AG10803 (cell line): ENCODE measurements around the gene ELN.
"Not testable (repeated sequence)": the region's sequence is repeated elsewhere in the genome, so short reads cannot be mapped to it uniquely, and the experiment has no call there.

Experiments
- DNase-seq: peaks from one replicate; pipeline ENCODE4 v3.0.0; 2010; ENCODE audit warnings: low read depth
- H3K4me3 ChIP-seq: 2 replicates; pipeline ENCODE4 v1.5.1; 2011; ENCODE audit warnings: mild to moderate bottlenecking, low read length, control low read depth
- TF ChIP-seq, protein P1 (sequence below): conservative IDR thresholded peaks from 2 replicates; pipeline ENCODE4 v1.5.1; 2011; ENCODE audit warnings: mild to moderate bottlenecking, low read length, control low read depth, inconsistent platforms

ELN gene

DNA sequence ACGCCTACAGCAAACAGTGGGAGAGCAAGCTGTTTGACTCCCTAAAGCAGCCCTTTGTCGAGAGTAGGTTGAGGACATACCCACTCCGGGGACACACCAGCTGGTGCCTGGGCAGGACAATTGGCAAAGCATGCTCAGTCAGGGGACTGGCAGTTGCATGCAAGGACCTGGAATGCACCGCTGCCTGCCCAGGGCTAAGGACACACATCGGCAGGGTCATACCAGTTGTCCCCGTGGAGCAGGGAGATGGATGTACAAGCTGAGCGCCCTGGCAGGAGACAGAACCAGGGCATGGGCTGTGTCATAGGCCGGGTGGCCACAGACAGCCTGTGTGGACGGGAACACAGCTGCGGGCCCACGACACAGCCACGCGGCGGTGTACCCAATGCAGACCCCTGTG lies 18.3 kb upstream of the ELN start:
- no peak for DNase-seq
- H3K4me3 ChIP-seq, result no peak overlapping the region
- TF ChIP-seq, protein P1, sequence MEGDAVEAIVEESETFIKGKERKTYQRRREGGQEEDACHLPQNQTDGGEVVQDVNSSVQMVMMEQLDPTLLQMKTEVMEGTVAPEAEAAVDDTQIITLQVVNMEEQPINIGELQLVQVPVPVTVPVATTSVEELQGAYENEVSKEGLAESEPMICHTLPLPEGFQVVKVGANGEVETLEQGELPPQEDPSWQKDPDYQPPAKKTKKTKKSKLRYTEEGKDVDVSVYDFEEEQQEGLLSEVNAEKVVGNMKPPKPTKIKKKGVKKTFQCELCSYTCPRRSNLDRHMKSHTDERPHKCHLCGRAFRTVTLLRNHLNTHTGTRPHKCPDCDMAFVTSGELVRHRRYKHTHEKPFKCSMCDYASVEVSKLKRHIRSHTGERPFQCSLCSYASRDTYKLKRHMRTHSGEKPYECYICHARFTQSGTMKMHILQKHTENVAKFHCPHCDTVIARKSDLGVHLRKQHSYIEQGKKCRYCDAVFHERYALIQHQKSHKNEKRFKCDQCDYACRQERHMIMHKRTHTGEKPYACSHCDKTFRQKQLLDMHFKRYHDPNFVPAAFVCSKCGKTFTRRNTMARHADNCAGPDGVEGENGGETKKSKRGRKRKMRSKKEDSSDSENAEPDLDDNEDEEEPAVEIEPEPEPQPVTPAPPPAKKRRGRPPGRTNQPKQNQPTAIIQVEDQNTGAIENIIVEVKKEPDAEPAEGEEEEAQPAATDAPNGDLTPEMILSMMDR, result no peak

DNA sequence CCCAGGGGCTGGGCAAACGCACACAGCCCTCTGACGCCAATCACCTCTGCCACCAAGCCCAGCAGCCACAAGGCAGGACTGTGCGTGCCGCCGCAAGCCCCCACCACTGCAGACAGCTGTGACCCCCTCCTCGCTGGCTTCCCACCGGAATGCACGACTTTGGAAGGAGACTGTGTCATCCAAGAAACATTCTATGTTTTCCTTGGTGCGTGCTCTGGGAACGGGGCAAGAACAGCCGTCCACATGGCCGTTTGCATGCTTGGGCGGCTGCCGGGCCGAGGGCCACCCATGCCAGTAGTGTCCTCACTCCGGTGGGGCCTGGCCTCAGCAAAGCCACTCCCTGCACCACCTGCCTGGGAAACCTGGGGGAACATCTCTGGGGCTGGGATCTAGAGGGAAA lies 17.6 kb upstream of the ELN start:
- H3K4me3 ChIP-seq, result no peak overlapping the region
- DNase-seq, result peak; percentile 87
- TF ChIP-seq, protein P1, result no peak

DNA sequence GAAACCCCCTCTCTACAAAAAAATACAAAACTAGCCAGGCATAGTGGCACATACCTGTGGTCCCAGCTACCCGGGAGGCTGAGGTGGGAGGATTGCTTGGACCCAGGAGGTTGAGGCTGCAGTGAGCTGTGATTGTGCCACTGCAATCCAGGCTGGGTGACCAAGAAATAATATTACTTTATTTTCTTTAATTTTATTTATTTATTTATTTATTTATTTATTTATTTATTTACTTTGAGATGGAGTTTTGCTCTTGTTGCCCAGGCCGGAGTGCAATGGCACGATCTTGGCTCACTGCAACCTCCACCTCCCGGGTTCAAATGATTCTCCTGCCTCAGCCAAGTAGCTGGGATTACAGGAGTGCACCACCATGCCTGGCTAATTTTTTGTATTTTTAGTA lies 16.6 kb upstream of the ELN start:
- H3K4me3 ChIP-seq, DNase-seq: not testable (repeated sequence)

DNA sequence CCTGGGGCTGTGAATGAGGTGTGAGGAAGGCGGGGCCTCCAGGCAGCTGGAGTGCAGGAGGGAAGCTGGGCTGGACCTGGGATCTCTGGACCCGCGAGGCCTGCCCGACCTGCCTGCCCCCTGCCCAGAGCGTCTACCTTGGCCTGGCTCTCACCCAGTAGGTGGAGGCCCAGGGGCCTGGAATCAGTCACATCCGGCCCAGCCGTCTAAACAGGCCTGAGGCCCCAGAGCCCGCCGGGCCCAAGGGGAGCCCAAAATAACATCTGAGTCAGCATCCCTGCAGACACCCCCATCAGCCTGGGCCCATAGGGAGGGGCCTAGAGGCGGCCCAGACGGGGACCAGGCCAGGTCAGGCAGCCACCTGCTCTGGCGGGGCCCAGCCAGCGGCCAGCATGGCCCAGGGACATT lies 15.1 kb upstream of the ELN start:
- no peak for DNase-seq
- TF ChIP-seq, protein P1, result no peak

DNA sequence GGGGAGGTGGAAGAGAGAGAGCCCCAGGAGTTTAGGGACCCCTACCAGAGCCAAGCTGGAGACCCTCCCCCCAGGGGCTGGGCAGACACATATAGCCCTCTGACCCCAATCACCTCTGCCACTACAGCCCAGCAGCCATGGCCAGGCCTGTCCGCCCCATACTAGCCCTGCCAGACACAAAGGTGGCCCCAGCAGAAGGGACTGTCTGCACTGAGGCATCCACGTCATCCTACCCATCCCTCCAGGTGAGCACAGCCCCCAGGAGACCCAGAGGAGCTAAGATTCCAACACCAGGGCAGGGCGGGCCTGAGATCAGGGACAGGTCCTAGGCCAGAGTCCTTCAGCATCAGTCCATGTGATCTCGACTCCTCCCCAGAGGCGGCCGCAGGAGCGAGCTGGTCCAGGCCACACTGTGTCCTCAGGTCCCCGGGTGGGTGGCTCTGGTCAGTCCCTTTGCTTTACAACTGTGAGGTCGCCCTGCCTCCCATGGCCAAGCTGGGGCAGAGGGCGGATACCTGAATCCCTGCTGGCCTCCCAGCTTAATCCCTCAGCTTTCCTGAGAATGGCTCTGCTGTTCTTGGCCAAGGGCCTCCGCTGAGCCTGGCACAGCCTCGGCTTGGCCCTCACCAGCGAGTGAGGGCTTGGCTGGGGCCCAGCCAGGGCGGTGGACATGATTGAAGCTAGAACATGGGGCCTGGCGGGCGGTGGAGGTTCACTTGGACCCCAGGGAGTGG lies 14.3 kb upstream of the ELN start:
- DNase-seq, result no peak
- TF ChIP-seq, protein P1, result no peak
- H3K4me3 ChIP-seq, result no peak overlapping the region

More for the DNA sequence above, 15.1 kb upstream of the ELN start:
- H3K4me3 ChIP-seq, result no peak overlapping the region

DNA sequence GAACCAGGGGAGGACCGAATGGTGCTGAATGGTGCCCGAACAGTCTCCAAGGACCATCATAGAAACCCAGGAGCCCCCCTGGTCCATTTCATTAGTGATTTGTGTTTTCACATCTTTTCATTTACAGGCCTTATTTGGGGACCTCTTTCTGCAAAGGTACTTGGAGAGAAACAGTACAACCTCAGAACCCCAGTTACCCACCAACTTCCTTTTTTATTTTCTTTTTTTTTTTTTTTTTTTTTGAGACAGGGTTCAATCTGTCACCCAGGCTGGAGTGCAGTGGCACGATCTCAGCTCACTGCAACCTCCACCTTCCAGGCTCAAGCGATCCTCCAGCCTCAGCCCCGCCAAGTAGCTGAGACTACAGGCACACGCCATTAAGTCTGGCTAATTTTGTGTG lies 13.0 kb upstream of the ELN start:
- no peak overlapping the region for H3K4me3 ChIP-seq
- DNase-seq, result no peak
- TF ChIP-seq, protein P1, result no peak

DNA sequence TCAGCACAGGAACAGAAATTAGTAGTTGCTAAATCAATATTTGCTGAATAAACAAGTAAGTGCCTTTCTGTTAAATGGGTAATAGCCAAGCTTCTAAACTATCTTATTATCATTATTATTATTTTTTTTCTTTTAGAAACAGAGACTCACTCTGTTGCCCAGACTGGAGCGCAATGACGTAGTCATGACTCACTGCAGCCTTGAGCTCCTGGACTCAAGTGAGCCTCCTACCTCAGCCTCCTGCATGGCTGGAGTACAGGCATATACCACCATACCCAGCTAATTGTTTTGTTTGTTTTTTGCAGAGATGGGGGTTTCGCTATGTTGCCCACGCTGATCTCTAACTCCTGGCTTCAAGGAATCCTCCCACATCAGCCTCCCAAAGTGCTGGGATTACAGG lies 12.3 kb upstream of the ELN start:
- no peak overlapping the region for H3K4me3 ChIP-seq
- DNase-seq, result no peak
- TF ChIP-seq, protein P1, result no peak

DNA sequence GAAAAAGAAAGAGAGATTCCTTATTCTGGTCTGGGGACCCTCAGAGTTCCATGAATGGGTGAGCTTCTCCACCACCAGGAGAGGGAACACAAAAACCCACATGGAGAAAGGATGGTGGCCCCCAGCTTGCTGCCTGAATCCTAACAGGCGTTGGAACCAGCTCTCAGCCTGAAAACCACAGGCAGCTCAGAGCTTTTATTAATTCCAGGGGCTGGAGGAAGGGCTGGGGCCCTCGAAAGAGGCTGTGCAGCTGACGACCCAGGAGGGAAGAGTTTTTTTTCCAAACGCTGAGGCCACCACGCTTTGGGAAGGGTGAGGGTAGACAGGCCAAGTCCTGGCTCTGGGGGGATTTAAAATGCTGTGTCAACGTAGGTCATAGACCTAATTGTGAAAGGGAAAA lies 10.8 kb upstream of the ELN start:
- TF ChIP-seq, protein P1, result no peak
- H3K4me3 ChIP-seq, result no peak overlapping the region
- peak; percentile 57 for DNase-seq
